SW480 (cell line): Measurements from ENCODE around the gene ARHGAP42.

Experiments
- DNase-seq: peaks from one replicate; pipeline ENCODE4 v3.0.0-alpha.2; 2016; ENCODE audit warnings: low spot score

Gene ARHGAP42

DNA sequence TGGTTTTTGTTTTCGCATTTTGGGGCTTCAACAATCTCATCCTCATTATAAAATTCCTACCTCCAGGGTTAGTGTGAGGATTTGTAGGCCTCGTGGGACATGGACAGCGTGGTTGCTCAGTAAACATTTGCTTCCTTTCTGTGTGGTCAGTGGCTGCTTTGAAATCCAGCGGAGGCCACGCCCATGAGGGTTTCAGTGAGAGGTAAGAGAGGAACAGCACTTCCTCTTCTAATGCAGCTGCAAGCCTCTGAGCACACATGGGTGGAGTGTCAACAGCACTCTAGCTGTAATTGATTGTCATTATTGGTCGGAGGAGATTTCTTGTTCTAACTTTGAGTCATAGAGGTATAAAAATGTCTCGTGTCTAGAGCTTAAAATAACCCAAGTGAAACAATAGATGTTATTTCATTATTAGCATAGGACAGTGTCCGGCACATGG lies 6.0 kb upstream of the ARHGAP42 start:
- peak; percentile 98 for DNase-seq

GRCh38 chr11:100682247-100682969 lies 4.7 kb upstream of the ARHGAP42 start:
- no peak for DNase-seq

DNA sequence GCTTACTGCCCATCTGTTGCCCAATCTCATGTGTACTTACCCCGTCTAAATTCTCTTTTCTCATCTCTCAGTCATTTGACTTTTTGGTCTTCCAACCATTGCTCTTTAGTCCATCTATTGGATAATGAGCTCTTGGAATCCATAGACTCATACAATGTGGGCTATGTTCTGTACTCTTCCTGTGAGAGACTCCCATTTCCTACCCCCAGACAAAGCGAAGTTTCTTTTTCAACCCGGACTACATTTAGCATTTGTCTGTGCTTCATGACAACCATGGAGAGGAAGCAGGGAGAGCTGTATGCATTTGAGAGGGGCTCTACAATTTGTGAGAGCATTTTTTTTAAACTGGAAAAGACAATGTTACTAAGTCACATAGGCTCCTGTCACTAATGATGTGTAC lies 4.0 kb upstream of the ARHGAP42 start:
- no peak for DNase-seq

- DNase-seq = peak; percentile 85
Measured at GRCh38 chr11:100684101-100685065, 2.7 kb upstream of the ARHGAP42 start.

- no peak for DNase-seq
Measured at GRCh38 chr11:100686476-100687053, 523 bp upstream of the ARHGAP42 start.

DNA sequence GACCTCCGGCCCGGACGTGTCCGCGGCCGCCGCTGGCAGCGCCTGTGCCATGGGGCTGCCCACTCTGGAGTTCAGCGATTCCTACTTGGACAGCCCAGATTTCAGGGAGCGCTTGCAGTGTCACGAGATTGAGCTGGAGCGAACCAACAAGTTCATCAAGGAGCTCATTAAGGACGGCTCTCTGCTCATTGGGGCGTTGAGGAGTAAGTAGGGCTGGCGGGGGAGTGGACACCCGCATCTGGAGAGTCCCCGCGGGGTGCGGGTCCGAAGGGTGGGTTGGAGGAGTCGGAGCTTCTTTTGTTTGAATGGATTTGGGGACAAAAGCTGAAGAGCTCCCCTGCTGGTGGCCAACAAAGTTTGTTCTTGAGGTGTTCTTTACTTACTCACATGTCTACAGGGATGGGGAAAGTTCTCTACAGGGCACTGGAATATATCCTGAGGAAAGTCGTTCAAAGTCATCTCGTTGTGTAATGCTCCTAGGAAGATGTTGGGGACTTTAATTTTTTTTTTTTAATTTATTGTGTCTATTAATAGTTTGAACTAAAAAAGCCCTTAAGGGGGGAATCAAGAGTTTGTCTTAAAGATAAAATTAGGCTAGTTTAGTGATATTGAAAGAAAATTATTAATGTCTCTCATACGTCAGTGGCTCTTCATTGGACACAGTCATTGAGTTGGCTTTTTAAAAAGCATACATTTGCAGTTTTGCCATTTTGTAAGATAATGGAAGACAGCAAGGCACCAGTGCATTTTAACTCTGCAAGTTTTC lies 725 bp downstream of the ARHGAP42 start:
- peak; percentile 84 for DNase-seq

GRCh38 chr11:100689141-100689540 lies 2.1 kb downstream of the ARHGAP42 start:
- no peak for DNase-seq

GRCh38 chr11:100691896-100692653 lies 5.0 kb downstream of the ARHGAP42 start:
- DNase-seq = no peak

DNA sequence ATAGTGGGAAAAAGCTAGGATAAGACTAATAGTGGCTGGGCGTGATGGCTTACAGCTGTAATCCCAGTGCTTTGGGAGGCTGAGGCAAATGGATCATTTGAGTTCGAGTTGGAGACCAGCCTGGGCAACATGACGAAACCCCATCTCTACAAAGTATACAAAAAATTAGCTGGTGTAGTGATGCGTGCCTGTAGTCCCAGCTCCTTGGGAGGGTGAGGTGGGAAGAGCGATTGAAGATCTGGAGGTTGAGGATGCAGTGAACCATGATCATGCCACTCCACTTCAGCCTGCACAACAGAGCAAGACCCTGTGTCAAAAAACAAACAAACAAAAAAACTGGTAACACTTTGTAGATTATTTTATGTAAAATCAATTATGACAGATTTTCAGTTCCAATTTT lies 8.8 kb downstream of the ARHGAP42 start:
- no peak for DNase-seq

GRCh38 chr11:100703139-100703538 lies 16.1 kb downstream of the ARHGAP42 start:
- no peak for DNase-seq

GRCh38 chr11:100703801-100704575 lies 16.9 kb downstream of the ARHGAP42 start:
- no peak for DNase-seq

DNA sequence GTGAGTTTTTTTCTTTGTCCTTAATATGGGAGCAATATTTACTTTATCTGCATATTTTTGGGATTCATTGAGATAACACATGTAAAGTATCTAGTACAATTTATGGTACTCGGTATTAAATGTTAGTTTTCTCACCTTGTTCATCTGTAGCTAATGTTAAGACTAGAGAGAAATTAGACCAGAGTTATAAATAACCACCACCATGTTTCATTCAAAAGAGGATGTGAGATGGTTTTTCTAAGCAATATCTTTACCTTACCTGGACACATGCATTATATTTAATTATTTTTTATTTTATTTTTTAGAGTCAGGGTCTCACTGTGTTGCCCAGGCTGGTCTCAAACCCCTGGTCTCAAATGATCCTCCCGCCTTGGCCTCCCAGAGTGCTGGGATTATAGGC lies 18.4 kb downstream of the ARHGAP42 start:
- no peak for DNase-seq

- no peak for DNase-seq
Measured at GRCh38 chr11:100706179-100706578, 19.1 kb downstream of the ARHGAP42 start.

DNA sequence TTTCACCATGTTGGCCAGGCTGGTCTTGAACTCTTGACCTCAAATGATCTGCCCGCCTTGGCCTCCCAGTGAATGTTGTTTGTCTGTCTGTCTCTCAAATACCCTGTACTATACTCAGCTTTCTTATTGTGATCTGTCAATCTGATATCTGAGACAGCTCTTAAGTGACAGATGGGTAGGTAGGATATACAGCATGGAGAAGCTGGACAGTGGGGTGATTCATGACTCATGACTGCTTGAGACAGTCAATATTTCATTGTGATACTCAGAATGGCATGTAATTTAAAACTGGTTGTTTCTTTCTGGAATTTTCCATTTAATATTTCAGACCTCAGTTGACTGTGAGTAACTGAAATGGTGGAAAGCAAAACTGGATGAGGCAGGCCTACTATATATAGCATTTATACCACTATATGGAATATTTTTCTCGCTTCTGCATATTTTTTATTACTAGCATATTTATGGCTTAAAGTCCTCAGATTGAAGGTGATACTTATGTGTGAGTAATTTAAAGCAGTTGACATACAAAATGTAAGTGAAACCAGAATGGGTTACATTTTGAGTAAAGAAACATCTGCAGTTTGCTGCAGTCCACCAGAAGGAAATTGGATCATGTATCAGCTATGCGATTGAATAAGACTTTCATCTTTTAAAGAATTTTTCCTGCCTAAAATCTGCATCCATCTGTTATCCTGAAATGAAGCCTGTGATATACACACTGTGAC lies 22.3 kb downstream of the ARHGAP42 start:
- DNase-seq = no peak

GRCh38 chr11:100711984-100712383 lies 24.9 kb downstream of the ARHGAP42 start:
- DNase-seq = no peak

DNA sequence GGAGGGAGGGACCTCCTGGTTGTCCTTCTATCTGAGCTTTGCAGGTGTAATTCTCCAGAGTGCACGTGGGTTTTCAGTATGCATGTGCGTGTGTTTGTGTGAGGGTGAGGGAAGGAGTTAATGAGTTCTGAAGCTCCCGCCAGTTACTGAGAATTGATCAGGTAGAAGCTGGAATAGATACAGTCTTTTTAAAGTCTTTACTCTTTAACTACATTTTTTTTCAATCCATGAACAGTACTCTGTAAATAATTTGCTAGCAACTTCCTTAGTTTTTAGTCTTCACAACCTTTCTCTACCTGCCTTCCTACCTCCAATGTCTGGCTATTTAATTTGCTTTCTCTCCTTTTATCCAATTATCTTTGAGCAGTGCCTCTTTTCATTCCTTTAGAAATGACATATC lies 25.5 kb downstream of the ARHGAP42 start:
- DNase-seq = no peak

DNA sequence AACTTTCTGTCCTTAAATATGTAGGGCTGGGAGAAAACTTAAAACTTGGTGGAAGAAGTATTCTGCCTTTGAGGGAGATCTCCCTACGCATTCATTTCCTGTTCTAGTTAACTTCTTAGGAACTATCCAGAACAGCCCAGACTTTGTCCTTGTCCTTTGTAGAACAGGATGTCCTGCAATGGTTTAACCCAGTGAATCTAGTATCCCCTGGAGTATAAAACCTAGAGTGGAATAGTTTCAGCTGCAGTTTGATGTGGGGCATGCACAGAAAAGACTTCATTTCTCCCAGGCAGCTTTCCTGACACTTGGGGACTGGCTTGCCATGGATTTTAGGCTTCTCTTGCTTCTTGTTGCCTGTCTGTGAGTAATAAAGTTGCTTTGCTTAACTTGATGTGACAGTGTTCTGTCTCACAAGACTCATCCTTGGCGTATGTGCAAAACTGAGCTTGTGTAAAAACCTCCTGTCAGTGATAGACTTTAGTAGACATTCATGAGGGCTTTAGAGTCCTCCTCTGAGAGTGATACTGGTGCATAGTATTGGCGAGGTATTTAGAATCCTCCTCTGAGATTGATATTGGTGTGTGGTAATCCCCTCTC lies 28.2 kb downstream of the ARHGAP42 start:
- DNase-seq = no peak

DNA sequence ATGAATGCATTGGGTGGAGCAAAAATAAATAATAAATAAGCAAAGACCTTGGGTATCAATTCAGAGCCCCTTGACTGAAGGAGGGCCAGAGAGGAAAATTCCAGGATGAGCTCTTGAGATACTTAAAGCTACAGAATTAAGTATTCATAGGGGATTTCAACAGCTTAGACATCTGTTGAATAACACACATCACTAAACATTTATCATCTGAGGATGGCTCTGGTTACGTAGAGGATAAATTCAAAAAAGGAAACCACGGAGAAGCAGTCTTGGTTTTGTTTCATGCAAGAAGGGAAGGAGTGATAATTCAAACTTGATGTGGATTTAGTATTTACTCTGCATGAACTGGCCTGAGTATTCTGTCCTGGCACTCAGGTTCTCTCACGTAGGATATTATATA lies 29.8 kb downstream of the ARHGAP42 start:
- no peak for DNase-seq

DNA sequence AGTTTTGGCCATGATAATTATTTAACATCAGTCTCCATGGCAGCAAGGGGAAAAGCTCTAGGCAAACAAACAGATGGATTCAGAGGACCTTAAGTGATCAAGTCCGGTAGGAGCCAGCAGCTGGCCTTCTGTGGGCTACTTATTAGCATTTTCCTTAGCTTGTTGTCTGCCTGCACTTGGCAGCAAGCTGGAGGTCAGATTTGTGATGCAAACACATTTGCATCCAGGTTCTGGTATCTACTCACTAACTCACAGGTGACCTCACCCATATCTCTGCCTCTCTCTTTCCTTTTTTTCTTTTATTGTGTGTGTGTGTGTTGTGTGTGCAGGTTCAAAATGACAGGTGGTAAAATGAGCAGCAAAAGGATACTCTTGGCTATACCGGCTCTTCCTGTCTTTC lies 32.3 kb downstream of the ARHGAP42 start:
- peak; percentile 43 for DNase-seq
